ENCODE data around the gene NBAS.

DNA sequence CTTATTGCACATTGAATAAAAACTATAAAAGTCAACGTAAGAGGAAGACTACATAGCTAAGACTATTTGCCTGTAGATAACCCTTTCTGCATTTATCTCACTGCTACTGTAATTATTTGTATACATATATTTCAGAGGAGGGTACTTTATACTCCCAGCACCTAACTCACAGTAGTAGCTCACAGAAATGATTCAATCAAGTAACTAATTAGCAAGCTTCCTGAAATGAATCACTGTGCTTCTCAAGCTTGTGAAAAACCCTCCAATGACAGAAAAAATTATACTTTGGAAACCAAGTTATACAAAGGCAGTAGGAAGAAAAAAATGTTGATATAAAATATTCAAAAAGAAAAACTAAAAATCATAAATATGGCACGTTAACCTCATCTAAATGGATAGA lies 124.9 kb downstream of the NBAS start:
- TF ChIP-seq ZXDB (tag by site-specific recombination; IDR thresholded peaks at IDR 0.05), result no peak
- no peak for TF ChIP-seq KLF10 (tag by site-specific recombination; IDR thresholded peaks at IDR 0.05)
- no peak for TF ChIP-seq ZNF354C (tag by site-specific recombination; IDR thresholded peaks at IDR 0.05; ENCODE audit: borderline replicate concordance, low read depth)
- TF ChIP-seq, protein P1, sequence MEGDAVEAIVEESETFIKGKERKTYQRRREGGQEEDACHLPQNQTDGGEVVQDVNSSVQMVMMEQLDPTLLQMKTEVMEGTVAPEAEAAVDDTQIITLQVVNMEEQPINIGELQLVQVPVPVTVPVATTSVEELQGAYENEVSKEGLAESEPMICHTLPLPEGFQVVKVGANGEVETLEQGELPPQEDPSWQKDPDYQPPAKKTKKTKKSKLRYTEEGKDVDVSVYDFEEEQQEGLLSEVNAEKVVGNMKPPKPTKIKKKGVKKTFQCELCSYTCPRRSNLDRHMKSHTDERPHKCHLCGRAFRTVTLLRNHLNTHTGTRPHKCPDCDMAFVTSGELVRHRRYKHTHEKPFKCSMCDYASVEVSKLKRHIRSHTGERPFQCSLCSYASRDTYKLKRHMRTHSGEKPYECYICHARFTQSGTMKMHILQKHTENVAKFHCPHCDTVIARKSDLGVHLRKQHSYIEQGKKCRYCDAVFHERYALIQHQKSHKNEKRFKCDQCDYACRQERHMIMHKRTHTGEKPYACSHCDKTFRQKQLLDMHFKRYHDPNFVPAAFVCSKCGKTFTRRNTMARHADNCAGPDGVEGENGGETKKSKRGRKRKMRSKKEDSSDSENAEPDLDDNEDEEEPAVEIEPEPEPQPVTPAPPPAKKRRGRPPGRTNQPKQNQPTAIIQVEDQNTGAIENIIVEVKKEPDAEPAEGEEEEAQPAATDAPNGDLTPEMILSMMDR (tag by site-specific recombination; IDR thresholded peaks at IDR 0.05), result no peak
